ENCODE results near the gene RGS17.

DNA sequence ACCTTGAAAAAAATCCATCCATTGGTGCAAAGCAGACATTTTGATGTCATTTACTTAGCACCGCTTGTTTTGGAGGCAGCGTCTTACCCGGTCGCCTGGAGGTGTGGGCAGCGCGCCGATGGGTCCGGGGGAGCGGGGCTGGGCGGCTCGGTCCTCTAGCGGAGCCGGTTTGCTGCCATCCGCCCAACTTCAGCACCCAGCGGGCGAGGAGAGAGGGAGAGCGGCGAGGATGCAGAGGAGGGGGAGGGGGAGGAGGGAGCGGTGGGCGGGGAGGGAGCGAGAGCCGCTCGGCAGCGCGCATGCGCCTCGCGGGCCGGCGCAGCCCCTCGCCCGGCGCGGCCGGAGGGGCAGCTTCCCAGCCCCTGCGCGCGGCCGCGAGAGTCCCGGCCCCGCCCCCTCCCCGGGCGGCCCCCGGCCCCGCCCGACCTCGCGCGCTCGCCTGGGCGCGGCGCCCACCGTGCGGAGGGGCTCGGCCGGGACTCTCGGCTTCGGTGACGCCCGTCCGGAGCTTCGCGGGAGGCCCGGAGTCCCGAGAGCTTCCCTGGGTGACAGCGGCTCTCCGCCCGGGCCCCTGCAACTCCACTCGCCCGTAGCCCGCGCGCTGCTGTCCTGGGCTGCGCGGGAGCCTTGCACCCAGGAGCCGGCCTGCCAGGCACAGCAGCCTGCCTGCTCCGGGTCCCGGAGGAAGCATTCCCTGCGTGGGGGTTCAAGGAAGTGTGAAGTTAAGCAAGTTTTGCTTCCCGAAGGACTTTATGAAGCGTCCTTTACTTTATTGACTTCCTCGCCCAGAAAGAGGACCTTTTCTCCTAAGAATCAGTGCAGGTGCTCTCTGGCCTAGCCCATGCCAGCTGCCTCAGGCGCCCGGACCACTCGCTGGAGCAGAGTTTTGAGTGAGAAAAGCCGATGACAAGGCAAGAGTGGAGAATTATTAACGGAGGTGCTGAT lies at the start of gene RGS17:
- TF ChIP-seq, protein P1, sequence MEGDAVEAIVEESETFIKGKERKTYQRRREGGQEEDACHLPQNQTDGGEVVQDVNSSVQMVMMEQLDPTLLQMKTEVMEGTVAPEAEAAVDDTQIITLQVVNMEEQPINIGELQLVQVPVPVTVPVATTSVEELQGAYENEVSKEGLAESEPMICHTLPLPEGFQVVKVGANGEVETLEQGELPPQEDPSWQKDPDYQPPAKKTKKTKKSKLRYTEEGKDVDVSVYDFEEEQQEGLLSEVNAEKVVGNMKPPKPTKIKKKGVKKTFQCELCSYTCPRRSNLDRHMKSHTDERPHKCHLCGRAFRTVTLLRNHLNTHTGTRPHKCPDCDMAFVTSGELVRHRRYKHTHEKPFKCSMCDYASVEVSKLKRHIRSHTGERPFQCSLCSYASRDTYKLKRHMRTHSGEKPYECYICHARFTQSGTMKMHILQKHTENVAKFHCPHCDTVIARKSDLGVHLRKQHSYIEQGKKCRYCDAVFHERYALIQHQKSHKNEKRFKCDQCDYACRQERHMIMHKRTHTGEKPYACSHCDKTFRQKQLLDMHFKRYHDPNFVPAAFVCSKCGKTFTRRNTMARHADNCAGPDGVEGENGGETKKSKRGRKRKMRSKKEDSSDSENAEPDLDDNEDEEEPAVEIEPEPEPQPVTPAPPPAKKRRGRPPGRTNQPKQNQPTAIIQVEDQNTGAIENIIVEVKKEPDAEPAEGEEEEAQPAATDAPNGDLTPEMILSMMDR (tag by site-specific recombination; IDR thresholded peaks at IDR 0.05), result no peak
- TF ChIP-seq SP2 (tag by site-specific recombination; IDR thresholded peaks at IDR 0.05) (peak; percentile 37; the same call in 1 of the 2 replicates), KLF1 (tag by site-specific recombination; IDR thresholded peaks at IDR 0.05) (no peak), HOXC10 (CRISPR knock-in tag; IDR thresholded peaks at IDR 0.05) (no peak), ZNF211 (tag by site-specific recombination; IDR thresholded peaks at IDR 0.05; ENCODE audit: low read depth) (no peak), ZNF239 (tag by site-specific recombination; IDR thresholded peaks at IDR 0.05) (no peak), ZNF664 (tag by site-specific recombination; IDR thresholded peaks at IDR 0.05) (no peak), ZSCAN5A (tag by site-specific recombination; IDR thresholded peaks at IDR 0.05) (no peak), ZNF514 (tag by site-specific recombination; IDR thresholded peaks at IDR 0.05) (no peak), ZEB2 (tag by site-specific recombination; IDR thresholded peaks at IDR 0.05) (no peak), REST (tag by site-specific recombination; IDR thresholded peaks at IDR 0.05) (peak; percentile 87), KLF9 (tag by site-specific recombination; IDR thresholded peaks at IDR 0.05; ENCODE audit: low read depth) (peak; percentile 29; the same call in 1 of the 2 replicates), ZNF560 (tag by site-specific recombination; IDR thresholded peaks at IDR 0.05; ENCODE audit: borderline replicate concordance) (no peak), MZF1 (tag by site-specific recombination; IDR thresholded peaks at IDR 0.05; ENCODE audit: borderline replicate concordance) (no peak)
